Testis (tissue), 3 donors: Measurements from ENCODE around the gene SPAG6. TPM values are rescaled to one million over a fixed set of nuclear protein-coding genes. Genes with fewer than 3 reads are reported as not detected.

Experiments
- DNase-seq: peaks from one replicate; pipeline ENCODE4 v3.0.0-alpha.2; 2019
- H3K27ac ChIP-seq, 2 donors: fragments of 200-600 bp; sonication (generic); one replicate each; pipeline ENCODE4 v1.5.1; 2019
- H3K27me3 ChIP-seq: fragments of 200-600 bp; sonication (generic); one replicate; pipeline ENCODE4 v1.5.1; 2019
- H3K36me3 ChIP-seq: fragments of 200-600 bp; sonication (generic); one replicate; pipeline ENCODE4 v1.5.1; 2017; ENCODE audit warnings: low read depth; ENCODE audit errors: missing control alignments
- H3K4me1 ChIP-seq: fragments of 200-600 bp; sonication (generic); one replicate; pipeline ENCODE4 v1.5.1; 2019
- H3K4me3 ChIP-seq, 2 donors: fragments of 200-600 bp; sonication (generic); one replicate each; pipeline ENCODE4 v1.5.1; 2017 to 2019
- H3K9me3 ChIP-seq: fragments of 200-600 bp; sonication (generic); one replicate; pipeline ENCODE4 v1.5.1; 2017
- POLR2A ChIP-seq: fragments of 450-650 bp; IDR thresholded peaks from one replicate; pipeline ENCODE4 v1.6.1; 2017; ENCODE audit warnings: antibody characterized with exemption, mild to moderate bottlenecking, moderate library complexity
- WGBS, 2 donors: methylation state at CpG; one replicate each; pipeline ENCODE4 v1.1.5; 2018; 5-methylcytosine and 5-hydroxymethylcytosine counted together
- intact Hi-C: fragments of 100-400 bp; cut with DNase I; formaldehyde crosslinking; loops from one replicate; pipeline ENCODE4 v1.15.1; 2023; ENCODE audit warnings: low total_unique reads
- polyA plus RNA-seq: library from polyadenylated mRNA; stranded (reverse); fragments of 350-450 nt; fragmentation: Illumina TruSeq; extraction: RNeasy Lipid Tissue Mini Kit (QIAGEN cat#74804); gene quantifications from one replicate; pipeline ENCODE4 v1.2.3, GENCODE V29; 2014; ENCODE audit warnings: low read depth, low replicate concordance; ENCODE audit not compliant: insufficient read depth
- total RNA-seq, 2 donors: library from RNA; depleted of rRNA; stranded (reverse); fragments of >200 nt; gene quantifications; one replicate each; pipeline ENCODE4 v1.2.3, GENCODE V29; 2016
- TF ChIP-seq, protein P1 (sequence below), 3 experiments: fragments of 450-650 bp in 2 of 3; fragments of 200-600 bp in 1 of 3; sonication (generic) in 1 of 3; IDR thresholded peaks; one replicate each; pipeline ENCODE4 v1.5.1; 2016 to 2019; ENCODE audit warnings: antibody characterized with exemption in 3 of 3, mild to moderate bottlenecking in 2 of 3, moderate library complexity in 1 of 3

Gene SPAG6
- total and polyA plus RNA-seq, 3 donors from 2014 or later = 77.4 to 258 (median 103) TPM

DNA sequence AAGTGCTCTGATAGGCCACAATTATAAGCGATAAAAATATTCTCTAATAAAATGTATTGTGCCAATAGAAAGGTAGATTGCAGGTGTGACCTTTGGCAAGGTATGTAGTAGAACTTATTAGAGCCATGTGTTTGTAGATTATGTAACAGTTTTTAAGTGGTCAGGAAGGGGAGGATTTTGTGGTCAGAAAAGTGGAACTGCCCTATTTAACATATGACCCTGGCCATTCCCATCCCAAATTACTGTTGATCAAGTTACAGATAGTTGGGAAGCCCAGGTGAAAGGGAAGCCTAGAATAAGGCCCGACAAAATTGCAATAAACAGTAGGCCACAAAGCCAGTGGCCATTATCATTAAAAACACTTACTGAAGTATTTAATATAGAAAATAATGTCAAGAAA, 89.2 kb downstream of the SPAG6 start:
- Histone ChIP-seq H3K4me3 (no peak overlapping the region), H3K27me3 (no peaks in the 10 kb centered on the region), H3K36me3 (no peaks in the 10 kb centered on the region), H3K27ac (no peak overlapping the region), H3K9me3 (no peaks in the 10 kb centered on the region), H3K4me1 (peaks cover 11% of the 10 kb centered on the region)
- no peak for DNase-seq
- TF ChIP-seq, protein P1, sequence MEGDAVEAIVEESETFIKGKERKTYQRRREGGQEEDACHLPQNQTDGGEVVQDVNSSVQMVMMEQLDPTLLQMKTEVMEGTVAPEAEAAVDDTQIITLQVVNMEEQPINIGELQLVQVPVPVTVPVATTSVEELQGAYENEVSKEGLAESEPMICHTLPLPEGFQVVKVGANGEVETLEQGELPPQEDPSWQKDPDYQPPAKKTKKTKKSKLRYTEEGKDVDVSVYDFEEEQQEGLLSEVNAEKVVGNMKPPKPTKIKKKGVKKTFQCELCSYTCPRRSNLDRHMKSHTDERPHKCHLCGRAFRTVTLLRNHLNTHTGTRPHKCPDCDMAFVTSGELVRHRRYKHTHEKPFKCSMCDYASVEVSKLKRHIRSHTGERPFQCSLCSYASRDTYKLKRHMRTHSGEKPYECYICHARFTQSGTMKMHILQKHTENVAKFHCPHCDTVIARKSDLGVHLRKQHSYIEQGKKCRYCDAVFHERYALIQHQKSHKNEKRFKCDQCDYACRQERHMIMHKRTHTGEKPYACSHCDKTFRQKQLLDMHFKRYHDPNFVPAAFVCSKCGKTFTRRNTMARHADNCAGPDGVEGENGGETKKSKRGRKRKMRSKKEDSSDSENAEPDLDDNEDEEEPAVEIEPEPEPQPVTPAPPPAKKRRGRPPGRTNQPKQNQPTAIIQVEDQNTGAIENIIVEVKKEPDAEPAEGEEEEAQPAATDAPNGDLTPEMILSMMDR (IDR thresholded peaks at IDR 0.05) = no peak
- TF ChIP-seq POLR2A = no peak
- intact Hi-C loops = loop anchor here (10.0 kb wide), 1 partner anchor 90 kb away; the partner anchor contains the start of gene SPAG6
- WGBS, 2 donors = 48 to 83% methylated on average over 2 of the region's 2 CpGs

DNA sequence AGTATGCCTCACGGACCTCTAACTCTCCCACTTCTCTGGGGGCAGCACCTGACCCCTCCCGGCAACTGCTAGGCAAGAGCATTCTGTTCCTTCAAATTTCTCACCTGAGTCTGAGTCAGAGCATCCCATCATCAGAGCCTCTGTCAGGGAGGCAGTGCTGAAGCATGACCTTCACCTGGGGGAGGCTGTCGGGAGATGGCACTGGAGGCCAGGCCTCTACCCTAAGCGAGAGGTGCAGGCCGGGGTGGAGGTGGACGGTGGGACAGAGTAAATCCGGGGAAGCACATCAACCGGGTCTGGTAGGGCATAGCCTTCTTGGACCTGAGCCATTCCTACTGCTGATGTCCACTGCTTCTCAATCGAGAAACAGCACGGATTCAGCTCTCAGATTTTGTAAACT, 90.4 kb downstream of the SPAG6 start:
- intact Hi-C loops = loop anchor here (10.0 kb wide), 1 partner anchor 91 kb away; the partner anchor contains the start of gene SPAG6
- 75 to 82% methylated on average over 10 of the region's 10 CpGs for WGBS, 2 donors
- no peaks in the 10 kb centered on the region for H3K9me3 ChIP-seq
- no peaks in the 10 kb centered on the region for H3K27me3 ChIP-seq
- peaks cover 11% of the 10 kb centered on the region for H3K4me1 ChIP-seq
- no peaks in the 10 kb centered on the region for H3K36me3 ChIP-seq
- DNase-seq = no peak
- no peak for TF ChIP-seq POLR2A
- TF ChIP-seq, protein P1 (IDR thresholded peaks at IDR 0.05) = no peak
- H3K4me3 ChIP-seq = peak overlapping the region in 1 of 2 donors; percentile 96
- no peak overlapping the region for H3K27ac ChIP-seq

DNA sequence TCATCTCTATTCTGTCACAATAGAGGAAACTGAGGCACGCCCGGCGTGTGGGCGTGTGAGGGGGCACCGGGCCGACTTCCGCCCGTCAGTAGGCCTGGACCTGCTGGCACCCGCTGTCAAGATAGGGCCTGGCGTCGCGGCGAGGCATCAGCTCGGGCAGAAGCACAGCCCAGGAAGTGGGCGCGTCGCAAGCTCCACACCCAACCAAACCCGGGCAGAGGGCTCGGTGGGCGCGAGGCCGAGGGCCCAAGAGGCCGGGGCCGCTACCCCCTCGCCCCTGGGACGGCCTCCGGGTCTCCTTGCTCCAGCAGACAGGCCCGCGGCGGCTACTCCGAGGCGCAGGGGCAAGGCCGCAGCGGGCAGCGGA, 91.2 kb downstream of the SPAG6 start:
- Histone ChIP-seq H3K9me3 (no peaks in the 10 kb centered on the region), H3K36me3 (no peaks in the 10 kb centered on the region), H3K27ac (peak overlapping the region; percentile 97 to 99), H3K4me3 (peak overlapping the region; percentile 89 to 96), H3K4me1 (peaks cover 11% of the 10 kb centered on the region), H3K27me3 (no peaks in the 10 kb centered on the region)
- WGBS, 2 donors = 20 to 22% methylated on average over 18 to 23 of the region's 35 CpGs
- TF ChIP-seq, protein P1 (IDR thresholded peaks at IDR 0.05) = no peak
- no peak for TF ChIP-seq POLR2A
- intact Hi-C loops = loop anchor here (10.0 kb wide), 1 partner anchor 92 kb away; the partner anchor contains the start of gene SPAG6
- no peak for DNase-seq

DNA sequence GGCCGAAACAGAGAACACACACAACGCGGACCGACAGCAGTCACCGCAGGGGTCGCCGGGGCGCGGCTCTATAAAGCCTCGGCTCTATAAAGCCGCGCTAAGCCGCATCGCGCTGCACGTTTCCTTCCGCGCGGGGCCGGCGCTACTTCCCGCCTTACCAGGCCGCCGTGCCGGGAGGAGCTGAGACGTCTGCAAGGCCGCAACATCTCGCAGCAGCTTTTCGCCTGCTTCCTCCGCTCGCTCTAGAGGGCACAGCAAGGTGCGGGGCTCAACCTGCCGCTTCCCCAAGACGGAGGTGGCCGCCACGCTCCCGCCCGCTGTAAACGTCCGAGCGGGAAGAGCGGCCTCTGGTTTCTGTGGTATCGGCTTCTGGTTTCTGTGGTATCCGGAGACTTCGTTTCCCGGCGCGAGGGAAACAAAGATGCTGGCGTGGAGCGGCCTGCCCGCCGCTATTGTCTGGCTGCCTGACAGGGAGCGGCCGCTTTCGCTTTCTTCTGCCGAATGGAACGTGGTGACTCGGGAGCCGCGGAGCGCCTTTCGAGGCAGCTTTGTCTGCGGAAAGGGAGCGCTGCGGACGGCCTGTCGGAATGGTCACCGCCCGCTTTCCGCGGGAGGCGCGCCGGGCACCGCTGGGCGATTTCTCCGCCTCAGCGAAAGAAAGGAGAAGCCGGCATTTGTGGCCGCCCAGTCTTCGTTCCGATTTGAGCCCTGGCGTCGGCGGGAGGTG, 91.8 kb downstream of the SPAG6 start:
- Histone ChIP-seq H3K9me3 (no peaks in the 10 kb centered on the region), H3K36me3 (no peaks in the 10 kb centered on the region), H3K4me3 (peak overlapping the region; percentile 89 to 96), H3K27ac (peak overlapping the region; percentile 97 to 99), H3K4me1 (peaks cover 11% of the 10 kb centered on the region), H3K27me3 (no peaks in the 10 kb centered on the region)
- WGBS, 2 donors = 0 to 1% methylated on average over 16 to 76 of the region's 85 CpGs
- TF ChIP-seq POLR2A = peak; percentile 56
- TF ChIP-seq, protein P1 (IDR thresholded peaks at IDR 0.05) = peak in 1 of 3 experiments; percentile 9
- DNase-seq = peak; percentile 96
- intact Hi-C loops = loop anchor here (10.0 kb wide), 1 partner anchor 92 kb away; the partner anchor contains the start of gene SPAG6
